ENCODE measurements around the gene CLEC10A.

GRCh38 chr17:7026471-7027115, 53.5 kb downstream of the CLEC10A start:
- TF ChIP-seq POLR2AphosphoS5 (IDR thresholded peaks at IDR 0.05), result no peak
- TF ChIP-seq CTCF (IDR thresholded peaks at IDR 0.05), result no peak
